GM12892 (cell line): ENCODE data around the gene PRIMA1.

Source experiments
- POLR2A ChIP-seq: IDR thresholded peaks from 2 replicates; pipeline ENCODE4 v1.6.1; 2011; ENCODE audit warnings: low read depth, low read length, control low read depth
- POLR2AphosphoS5 ChIP-seq: IDR thresholded peaks from 2 replicates; pipeline ENCODE4 v1.6.1; 2011; ENCODE audit warnings: low read depth, low read length, control low read depth

DNA sequence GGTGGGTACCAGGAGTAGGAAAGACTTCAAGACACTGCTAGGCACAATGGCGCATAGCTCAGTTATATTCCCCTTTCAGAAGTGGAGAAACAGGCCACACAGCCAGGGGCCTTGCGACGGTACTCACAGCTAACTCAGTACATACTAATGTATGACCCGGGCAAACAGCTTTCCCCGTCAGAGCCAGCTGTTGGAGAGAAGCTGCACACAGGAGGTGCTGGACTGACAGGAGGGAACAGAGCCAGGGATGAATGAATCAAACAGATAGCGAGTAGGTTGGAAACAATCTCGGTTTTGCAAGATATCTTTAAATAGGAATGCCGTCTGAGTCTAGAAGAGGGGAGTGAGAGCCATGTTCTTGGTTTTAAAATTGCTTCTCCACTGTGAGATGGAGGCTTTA, 45.5 kb downstream of the PRIMA1 start:
- TF ChIP-seq POLR2A (no peak), POLR2AphosphoS5 (no peak)
